Liver (tissue), 3 donors: ENCODE measurements around the gene GPN1.

Source experiments
- EGR1 ChIP-seq, 2 donors: IDR thresholded peaks; 2 replicates each; pipeline ENCODE4 v1.6.1; 2016 to 2018; ENCODE audit warnings: antibody characterized with exemption in 2 of 2, low read depth in 2 of 2
- GABPA ChIP-seq, 2 donors: IDR thresholded peaks in 1 of 2; conservative IDR thresholded peaks in 1 of 2; 2 replicates each; pipeline ENCODE4 v1.6.1; 2016; ENCODE audit warnings: antibody characterized with exemption in 2 of 2, mild to moderate bottlenecking in 1 of 2, moderate library complexity in 1 of 2
- HNF4A ChIP-seq, 2 donors: conservative IDR thresholded peaks; 2 replicates each; pipeline ENCODE4 v1.6.1; 2016; ENCODE audit warnings: antibody characterized with exemption in 2 of 2, mild to moderate bottlenecking in 2 of 2
- JUND ChIP-seq, 2 donors: IDR thresholded peaks; 2 replicates each; pipeline ENCODE4 v1.6.1; 2016; ENCODE audit warnings: antibody characterized with exemption in 2 of 2
- RAD21 ChIP-seq, 2 donors: IDR thresholded peaks; 2 replicates each; pipeline ENCODE4 v1.6.1; 2016; ENCODE audit warnings: antibody characterized with exemption in 2 of 2, mild to moderate bottlenecking in 2 of 2
- SP1 ChIP-seq: IDR thresholded peaks from 2 replicates; pipeline ENCODE4 v1.6.1; 2018; ENCODE audit warnings: antibody characterized with exemption, mild to moderate bottlenecking
- TAF1 ChIP-seq: conservative IDR thresholded peaks from 2 replicates; pipeline ENCODE4 v1.6.1; 2016; ENCODE audit warnings: antibody characterized with exemption, mild to moderate bottlenecking
- YY1 ChIP-seq: IDR thresholded peaks from 2 replicates; pipeline ENCODE4 v1.6.1; 2016; ENCODE audit warnings: antibody characterized with exemption, mild to moderate bottlenecking
- TF ChIP-seq, protein P1 (sequence below): fragments of 150-350 bp; IDR thresholded peaks from 2 replicates; pipeline ENCODE4 v1.5.1; 2017; ENCODE audit warnings: improper control_type of control experiment, low read depth, low read length; ENCODE audit not compliant: missing input control
- TF ChIP-seq, protein P2 (sequence below): IDR thresholded peaks from 2 replicates; pipeline ENCODE4 v1.6.1; 2016; ENCODE audit warnings: antibody characterized with exemption
- TF ChIP-seq, protein P3 (sequence below): IDR thresholded peaks from 2 replicates; pipeline ENCODE4 v1.6.1; 2016; ENCODE audit warnings: antibody characterized with exemption
- donor health status: healthy.
- donor health status: healthy.

DNA sequence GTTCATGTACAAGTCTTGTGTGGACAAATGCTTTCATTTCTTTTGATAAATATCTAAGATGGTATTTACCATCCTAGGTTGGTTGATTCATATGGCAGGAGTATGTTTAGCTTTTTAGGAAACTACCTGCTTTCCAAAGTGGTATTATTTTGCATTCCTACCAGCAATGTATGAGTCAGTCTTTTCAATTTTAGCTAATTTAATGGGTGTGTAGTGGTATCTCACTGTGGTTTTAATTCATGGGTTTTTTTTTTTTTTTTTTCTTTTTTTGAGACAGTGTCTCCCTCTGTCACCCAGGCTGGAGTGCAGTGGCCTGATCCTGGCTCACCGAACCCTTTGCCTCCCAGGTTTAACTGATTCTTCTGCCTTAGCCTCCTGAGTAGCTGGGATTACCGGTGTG lies 41.8 kb upstream of the GPN1 start:
- no peak for TF ChIP-seq GABPA (IDR thresholded peaks at IDR 0.05 in 1 of 2, conservative IDR thresholded peaks at IDR 0.05 in 1 of 2)
- TF ChIP-seq, protein P1, sequence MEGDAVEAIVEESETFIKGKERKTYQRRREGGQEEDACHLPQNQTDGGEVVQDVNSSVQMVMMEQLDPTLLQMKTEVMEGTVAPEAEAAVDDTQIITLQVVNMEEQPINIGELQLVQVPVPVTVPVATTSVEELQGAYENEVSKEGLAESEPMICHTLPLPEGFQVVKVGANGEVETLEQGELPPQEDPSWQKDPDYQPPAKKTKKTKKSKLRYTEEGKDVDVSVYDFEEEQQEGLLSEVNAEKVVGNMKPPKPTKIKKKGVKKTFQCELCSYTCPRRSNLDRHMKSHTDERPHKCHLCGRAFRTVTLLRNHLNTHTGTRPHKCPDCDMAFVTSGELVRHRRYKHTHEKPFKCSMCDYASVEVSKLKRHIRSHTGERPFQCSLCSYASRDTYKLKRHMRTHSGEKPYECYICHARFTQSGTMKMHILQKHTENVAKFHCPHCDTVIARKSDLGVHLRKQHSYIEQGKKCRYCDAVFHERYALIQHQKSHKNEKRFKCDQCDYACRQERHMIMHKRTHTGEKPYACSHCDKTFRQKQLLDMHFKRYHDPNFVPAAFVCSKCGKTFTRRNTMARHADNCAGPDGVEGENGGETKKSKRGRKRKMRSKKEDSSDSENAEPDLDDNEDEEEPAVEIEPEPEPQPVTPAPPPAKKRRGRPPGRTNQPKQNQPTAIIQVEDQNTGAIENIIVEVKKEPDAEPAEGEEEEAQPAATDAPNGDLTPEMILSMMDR: no peak
- no peak for TF ChIP-seq YY1
- TF ChIP-seq RAD21 (IDR thresholded peaks at IDR 0.05): no peak
- TF ChIP-seq SP1: no peak
- no peak for TF ChIP-seq HNF4A (conservative IDR thresholded peaks at IDR 0.05)
- no peak for TF ChIP-seq TAF1
- TF ChIP-seq, protein P2, sequence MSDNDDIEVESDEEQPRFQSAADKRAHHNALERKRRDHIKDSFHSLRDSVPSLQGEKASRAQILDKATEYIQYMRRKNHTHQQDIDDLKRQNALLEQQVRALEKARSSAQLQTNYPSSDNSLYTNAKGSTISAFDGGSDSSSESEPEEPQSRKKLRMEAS: no peak
- no peak for TF ChIP-seq JUND (IDR thresholded peaks at IDR 0.05)
- TF ChIP-seq, protein P3, sequence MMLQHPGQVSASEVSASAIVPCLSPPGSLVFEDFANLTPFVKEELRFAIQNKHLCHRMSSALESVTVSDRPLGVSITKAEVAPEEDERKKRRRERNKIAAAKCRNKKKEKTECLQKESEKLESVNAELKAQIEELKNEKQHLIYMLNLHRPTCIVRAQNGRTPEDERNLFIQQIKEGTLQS: no peak
- no peak for TF ChIP-seq EGR1 (IDR thresholded peaks at IDR 0.05; ENCODE audit: low read depth in 2 of 2)
